ENCODE results near the gene ABCB1. TPM values are rescaled to one million over a fixed set of nuclear protein-coding genes. Genes with fewer than 3 reads are reported as not detected.

ABCB1 gene
- total and polyA plus RNA-seq, 2 of the 8 experiments (the other 6 are each of a cell fraction or from before 2014, with no cell fraction given): 0.51 to 1.2 TPM

DNA sequence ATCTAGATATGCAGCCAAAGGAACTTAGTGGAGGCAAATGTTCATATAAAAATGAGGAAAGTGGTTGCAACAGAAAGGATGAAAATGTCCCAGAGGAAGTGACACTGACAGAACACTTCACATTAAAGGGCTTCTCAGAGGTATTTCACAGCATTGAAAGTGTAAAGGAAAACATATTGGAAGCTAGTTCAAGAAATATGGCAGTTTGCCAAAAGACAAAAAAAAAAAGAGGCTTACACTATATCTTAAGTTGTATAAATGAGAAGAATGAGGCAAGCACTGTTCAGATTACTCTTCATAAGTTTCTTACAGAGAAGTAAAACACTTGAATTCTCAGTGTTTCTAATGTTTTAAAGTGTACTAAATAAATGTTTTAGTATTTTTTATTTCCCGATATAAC, 47.6 kb upstream of the ABCB1 start:
- H3K23me2 ChIP-seq (ENCODE audit: low read depth, low read length): no peaks in the 10 kb centered on the region
- H3K79me1 ChIP-seq (ENCODE audit: low read depth, low read length): no peaks in the 10 kb centered on the region
- ChIA-PET POLR2A (ENCODE audit: partially characterized antibody) (no interaction called here), CTCF (ENCODE audit: partially characterized antibody) (no interaction called here)
- no peak overlapping the region for H2AK5ac ChIP-seq (ENCODE audit: low read depth, low read length)
- H3K36me3 ChIP-seq (ENCODE audit: control insufficient read depth in 2 of 4, insufficient read depth in 4 of 4, low read length in 3 of 4): no peaks in the 10 kb centered on the region
- no peak overlapping the region for H4K8ac ChIP-seq (ENCODE audit: extremely low read depth, insufficient read depth, low read length)
- H3K14ac ChIP-seq (ENCODE audit: insufficient read length): no peak overlapping the region
- DNase-seq (ENCODE audit: low read depth in 1 of 2, low spot score in 2 of 2) (no peak), FAIRE-seq (no peak)
- no peak for TF ChIP-seq EGR1 (IDR thresholded peaks at IDR 0.05; ENCODE audit: borderline replicate concordance, low read depth, low read length)
- TF ChIP-seq, protein P1, sequence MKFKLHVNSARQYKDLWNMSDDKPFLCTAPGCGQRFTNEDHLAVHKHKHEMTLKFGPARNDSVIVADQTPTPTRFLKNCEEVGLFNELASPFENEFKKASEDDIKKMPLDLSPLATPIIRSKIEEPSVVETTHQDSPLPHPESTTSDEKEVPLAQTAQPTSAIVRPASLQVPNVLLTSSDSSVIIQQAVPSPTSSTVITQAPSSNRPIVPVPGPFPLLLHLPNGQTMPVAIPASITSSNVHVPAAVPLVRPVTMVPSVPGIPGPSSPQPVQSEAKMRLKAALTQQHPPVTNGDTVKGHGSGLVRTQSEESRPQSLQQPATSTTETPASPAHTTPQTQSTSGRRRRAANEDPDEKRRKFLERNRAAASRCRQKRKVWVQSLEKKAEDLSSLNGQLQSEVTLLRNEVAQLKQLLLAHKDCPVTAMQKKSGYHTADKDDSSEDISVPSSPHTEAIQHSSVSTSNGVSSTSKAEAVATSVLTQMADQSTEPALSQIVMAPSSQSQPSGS (IDR thresholded peaks at IDR 0.05; ENCODE audit: low read length): no peak
- TF ChIP-seq, protein P2, sequence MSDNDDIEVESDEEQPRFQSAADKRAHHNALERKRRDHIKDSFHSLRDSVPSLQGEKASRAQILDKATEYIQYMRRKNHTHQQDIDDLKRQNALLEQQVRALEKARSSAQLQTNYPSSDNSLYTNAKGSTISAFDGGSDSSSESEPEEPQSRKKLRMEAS (IDR thresholded peaks at IDR 0.05): no peak
- TF ChIP-seq CEBPB (IDR thresholded peaks at IDR 0.05; ENCODE audit: low read depth, low read length): no peak
- no peak overlapping the region for H2BK120ac ChIP-seq (replicated peaks; ENCODE audit: low read depth, low read length)
- no peak overlapping the region for H3K9ac ChIP-seq (replicated peaks in 1 of 4; ENCODE audit: extremely low read depth in 1 of 4, low read depth in 3 of 4, low read length in 3 of 4)
- H4K20me1 ChIP-seq (replicated peaks in 1 of 2; ENCODE audit: control insufficient read depth in 1 of 2, insufficient read depth in 2 of 2, low read length in 2 of 2): no peaks in the 10 kb centered on the region
- H3K79me2 ChIP-seq (ENCODE audit: control insufficient read depth in 1 of 2, insufficient read depth in 2 of 2, low read length in 2 of 2): no peaks in the 10 kb centered on the region
- H3K18ac ChIP-seq (ENCODE audit: extremely low read depth, low read length): no peak overlapping the region
- H3K9me3 ChIP-seq (ENCODE audit: insufficient read depth in 2 of 2, low read depth in 1 of 2, low read length in 1 of 2): no peaks in the 10 kb centered on the region
- H2AFZ ChIP-seq (ENCODE audit: low read length): no peak overlapping the region
- H2BK12ac ChIP-seq (ENCODE audit: low read depth, low read length): no peak overlapping the region
- no peak overlapping the region for H3K4me2 ChIP-seq (ENCODE audit: insufficient read depth in 1 of 2, low read depth in 2 of 2, low read length in 2 of 2)
- H2BK5ac ChIP-seq (ENCODE audit: low read depth, low read length): no peak overlapping the region
- 88% methylated on average over 1 of the region's 1 CpG; no CpG with 5 or more reads in 1 of the 2 experiments for WGBS, 2 experiments (ENCODE audit: extremely low coverage in 1 of 2, insufficient coverage in 1 of 2, insufficient read length in 1 of 2, insufficient replicate concordance in 2 of 2, low coverage in 1 of 2, low lambda C conversion rate in 2 of 2, missing lambda C conversion rate in 1 of 2)
- H4K5ac ChIP-seq (ENCODE audit: insufficient read length, low read depth, low read length): no peak overlapping the region
- H3K23ac ChIP-seq (ENCODE audit: insufficient read length): no peak overlapping the region
- H2BK20ac ChIP-seq (ENCODE audit: low read length): no peak overlapping the region
- H3K4me1 ChIP-seq (replicated peaks in 1 of 4; ENCODE audit: control insufficient read depth in 3 of 4, insufficient read depth in 4 of 4, low read length in 3 of 4): no peaks in the 10 kb centered on the region
- H2BK15ac ChIP-seq (ENCODE audit: low read length): no peak overlapping the region
- no peak overlapping the region for H3K4ac ChIP-seq (replicated peaks; ENCODE audit: insufficient read length, low read depth, low read length)
- no peaks in the 10 kb centered on the region for H3K27me3 ChIP-seq (replicated peaks in 1 of 4; ENCODE audit: control insufficient read depth in 3 of 4, extremely low read depth in 1 of 4, insufficient read depth in 3 of 4, low read length in 3 of 4)
- H3K56ac ChIP-seq (replicated peaks; ENCODE audit: insufficient read length, low read depth, low read length): no peak overlapping the region
- H4K91ac ChIP-seq (replicated peaks; ENCODE audit: insufficient read length, low read length): no peak overlapping the region
- H3K4me3 ChIP-seq (ENCODE audit: extremely low read depth in 1 of 4, insufficient read depth in 2 of 4, low read depth in 3 of 4, low read length in 4 of 4): no peak overlapping the region
- H3K27ac ChIP-seq (ENCODE audit: low read depth, low read length): no peak overlapping the region
